ENCODE measurements around the gene SORCS2.

The SORCS2 gene

DNA sequence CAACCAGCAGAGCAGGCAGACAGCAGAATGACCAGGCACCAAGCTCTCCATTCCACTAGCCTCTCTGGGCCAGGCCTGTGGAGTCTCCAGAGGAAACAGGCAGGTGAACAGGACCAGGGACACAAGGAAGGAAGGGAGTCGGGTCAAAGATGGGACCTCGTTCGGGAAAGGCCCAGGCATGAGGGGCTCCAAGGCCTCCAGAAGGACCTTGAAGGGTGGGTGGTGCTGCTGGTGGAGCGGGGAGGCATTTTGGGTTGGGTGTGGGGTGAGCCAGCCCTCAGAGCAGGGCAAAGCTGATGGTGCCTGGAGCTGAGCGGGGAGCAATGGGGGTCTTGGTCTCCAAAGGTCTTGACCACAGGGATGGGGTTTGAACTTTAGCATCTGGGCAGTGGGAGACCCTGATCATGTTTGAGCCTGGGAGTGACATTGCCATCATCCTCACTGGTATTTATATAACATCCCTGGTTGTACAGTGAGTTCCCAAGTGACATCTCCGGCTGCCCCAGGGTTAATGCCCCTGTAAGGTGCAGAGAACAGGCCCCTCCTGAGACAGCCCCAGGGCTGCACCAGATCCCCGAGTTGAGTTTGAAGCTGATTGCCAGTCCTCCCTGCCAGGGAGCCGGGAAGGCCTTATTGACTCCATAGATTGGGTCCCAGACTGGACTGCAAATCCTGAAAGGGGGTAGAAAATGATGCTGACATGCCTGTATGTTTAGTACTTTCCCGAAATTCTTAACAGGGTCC is 189.7 kb downstream of the SORCS2 start:
- TF ChIP-seq, protein P1, sequence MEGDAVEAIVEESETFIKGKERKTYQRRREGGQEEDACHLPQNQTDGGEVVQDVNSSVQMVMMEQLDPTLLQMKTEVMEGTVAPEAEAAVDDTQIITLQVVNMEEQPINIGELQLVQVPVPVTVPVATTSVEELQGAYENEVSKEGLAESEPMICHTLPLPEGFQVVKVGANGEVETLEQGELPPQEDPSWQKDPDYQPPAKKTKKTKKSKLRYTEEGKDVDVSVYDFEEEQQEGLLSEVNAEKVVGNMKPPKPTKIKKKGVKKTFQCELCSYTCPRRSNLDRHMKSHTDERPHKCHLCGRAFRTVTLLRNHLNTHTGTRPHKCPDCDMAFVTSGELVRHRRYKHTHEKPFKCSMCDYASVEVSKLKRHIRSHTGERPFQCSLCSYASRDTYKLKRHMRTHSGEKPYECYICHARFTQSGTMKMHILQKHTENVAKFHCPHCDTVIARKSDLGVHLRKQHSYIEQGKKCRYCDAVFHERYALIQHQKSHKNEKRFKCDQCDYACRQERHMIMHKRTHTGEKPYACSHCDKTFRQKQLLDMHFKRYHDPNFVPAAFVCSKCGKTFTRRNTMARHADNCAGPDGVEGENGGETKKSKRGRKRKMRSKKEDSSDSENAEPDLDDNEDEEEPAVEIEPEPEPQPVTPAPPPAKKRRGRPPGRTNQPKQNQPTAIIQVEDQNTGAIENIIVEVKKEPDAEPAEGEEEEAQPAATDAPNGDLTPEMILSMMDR (conservative IDR thresholded peaks at IDR 0.05; ENCODE audit: low read length), result no peak
- DNase-seq (ENCODE audit: low read depth), result no peak
- H3K4me3 ChIP-seq (ENCODE audit: low read length), result no peak overlapping the region

DNA sequence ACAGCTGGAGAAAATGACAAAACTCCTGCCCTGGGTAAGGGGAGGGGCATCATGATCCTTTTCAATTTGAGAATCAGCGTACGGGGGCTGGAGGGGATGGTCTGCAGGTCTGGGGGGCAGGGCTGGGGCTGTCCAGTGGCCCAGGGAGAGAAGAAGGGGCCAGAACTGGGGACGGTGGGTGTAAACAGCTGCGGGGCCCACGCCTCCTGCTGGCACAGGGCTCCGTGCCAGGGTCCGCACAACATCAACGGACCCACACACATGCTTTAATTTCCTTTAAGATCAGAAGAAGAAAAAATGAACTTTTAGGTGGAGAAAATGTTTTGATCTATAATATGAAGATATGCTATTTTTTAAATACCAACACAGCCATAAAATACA is 190.3 kb downstream of the SORCS2 start:
- no peak overlapping the region for H3K4me3 ChIP-seq (ENCODE audit: low read length)
- TF ChIP-seq, protein P1 (conservative IDR thresholded peaks at IDR 0.05; ENCODE audit: low read length), result no peak
- no peak for DNase-seq (ENCODE audit: low read depth)

DNA sequence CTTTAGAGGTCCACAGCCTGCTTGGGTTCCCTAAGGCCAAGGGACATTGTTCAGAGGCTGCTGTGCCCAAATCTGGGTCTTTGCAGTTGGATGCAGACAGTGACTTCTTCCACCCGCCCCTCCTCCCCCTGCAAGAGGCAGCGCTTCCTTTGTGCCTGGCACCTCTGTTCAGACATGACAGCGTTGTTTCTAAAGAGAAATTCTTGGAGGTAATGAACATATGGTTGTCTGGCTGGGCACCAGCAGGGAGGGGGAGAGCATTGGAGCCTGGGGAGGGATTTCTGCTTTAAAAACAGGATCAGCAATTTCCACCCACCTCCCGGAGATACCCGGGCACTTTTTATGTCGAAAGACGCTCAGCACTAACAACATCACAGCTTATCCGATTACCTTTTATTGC is 190.9 kb downstream of the SORCS2 start:
- TF ChIP-seq, protein P1 (conservative IDR thresholded peaks at IDR 0.05; ENCODE audit: low read length), result no peak
- DNase-seq (ENCODE audit: low read depth), result no peak
- H3K4me3 ChIP-seq (ENCODE audit: low read length), result no peak overlapping the region

DNA sequence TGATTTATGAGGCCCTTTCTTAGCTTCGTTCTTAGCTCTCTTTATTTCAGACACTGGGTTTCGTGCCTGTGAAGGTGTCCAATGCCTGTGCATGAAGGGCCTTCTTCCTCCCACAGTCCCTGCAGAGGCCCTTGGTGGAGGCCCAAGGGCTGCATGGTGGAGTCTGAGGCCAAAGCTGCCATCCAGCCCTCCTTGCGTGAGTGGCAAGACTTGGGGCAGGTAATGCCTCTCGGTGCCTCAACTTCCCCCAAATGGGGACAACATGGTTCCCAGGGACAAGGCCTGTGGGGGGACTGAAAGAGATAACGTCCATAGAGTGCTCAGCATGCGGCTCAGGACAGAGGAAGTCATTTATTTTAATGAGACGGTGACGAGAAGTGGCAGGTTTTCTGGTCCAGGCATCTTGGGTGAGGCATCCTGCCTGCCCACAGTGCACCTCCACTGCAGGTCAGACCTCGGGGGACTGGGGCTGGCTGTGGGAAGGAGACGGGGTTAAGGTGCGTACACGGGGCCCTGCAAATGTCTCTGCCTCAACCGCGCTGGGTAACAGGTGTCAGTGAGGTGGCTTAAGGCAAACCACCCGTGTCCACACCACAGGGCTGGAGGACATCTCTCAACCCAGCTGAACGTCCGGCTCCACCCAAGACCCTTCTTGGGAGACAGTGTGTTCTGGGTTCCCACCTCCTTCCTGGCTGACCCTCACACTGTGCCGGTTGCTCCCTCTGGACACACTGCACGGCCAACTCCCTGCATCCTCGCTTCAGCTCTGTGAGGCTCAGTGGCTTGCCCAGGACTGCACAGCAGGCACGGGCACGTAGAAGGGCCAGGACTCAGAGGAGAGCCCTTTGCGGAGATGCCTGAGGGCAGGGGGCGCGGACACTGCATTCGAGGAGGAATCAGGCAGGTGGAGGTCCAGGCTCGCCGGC is 191.9 kb downstream of the SORCS2 start:
- no peak overlapping the region for H3K4me3 ChIP-seq (ENCODE audit: low read length)
- TF ChIP-seq, protein P1 (conservative IDR thresholded peaks at IDR 0.05; ENCODE audit: low read length), result no peak
- DNase-seq (ENCODE audit: low read depth), result no peak

DNA sequence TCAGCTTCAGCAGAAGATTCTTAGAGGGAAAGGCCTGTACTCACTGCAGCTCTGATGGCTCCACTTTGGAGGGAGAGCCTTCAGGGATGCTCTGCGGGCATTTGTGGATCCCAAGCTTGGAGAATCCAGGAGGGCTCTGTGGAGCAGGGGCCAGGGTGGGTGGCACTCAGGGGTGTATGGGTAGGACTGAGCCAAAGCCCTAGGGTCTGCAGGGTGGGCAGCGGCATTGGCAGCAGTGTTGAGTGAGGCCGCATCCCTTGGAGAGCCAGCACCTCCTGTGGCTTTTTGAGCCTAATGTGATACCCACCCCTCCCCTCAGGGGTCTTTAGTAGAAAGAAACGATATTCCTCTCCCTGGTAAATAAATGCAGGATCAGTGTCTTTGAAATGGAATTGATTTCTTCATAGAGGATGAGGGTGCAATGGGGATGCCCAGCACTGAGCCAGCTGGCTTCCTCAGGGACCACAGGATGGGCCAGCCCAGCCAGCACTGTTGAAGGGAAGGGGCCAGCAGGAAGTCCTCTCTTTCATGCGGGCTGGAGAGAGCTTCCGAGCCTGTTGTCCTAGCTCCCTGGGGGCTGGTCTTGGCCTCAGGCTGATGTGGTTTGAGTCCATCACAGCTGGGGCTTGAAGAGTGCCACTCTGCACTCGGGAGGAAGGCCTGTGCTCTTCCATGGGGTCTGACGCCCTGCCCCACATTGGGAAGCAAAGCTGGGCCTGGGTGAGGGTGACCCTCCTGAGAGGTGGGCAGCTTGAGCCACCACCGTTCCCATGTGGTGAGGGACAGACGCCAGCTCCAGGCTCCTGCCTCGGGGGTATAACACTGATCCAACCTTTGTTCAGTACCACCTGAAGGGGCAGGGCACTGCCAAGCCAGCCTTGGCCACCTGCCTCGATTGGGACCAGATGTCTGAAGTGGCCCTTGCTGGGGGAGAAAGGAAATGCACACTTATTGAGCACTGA is 192.9 kb downstream of the SORCS2 start:
- no peak overlapping the region for H3K4me3 ChIP-seq (ENCODE audit: low read length)
- TF ChIP-seq, protein P1 (conservative IDR thresholded peaks at IDR 0.05; ENCODE audit: low read length), result no peak
- no peak for DNase-seq (ENCODE audit: low read depth)

DNA sequence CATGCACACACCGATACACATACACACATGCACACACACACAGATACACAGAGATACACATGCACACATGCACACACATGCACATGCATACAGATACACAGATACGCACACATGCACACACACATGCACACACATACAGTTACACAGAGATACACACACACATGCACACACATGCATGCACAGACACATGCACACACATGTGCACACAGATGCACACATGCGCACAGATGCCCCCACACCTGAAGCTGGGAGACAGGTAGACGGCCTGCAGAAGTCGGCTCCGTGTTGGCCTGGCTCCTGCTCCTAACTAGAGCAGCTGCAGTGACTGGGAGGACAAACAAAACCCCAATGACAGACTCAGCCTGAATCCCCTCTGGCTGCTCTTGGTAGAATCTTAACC is 195.6 kb downstream of the SORCS2 start:
- H3K4me3 ChIP-seq (ENCODE audit: low read length), result no peak overlapping the region
- DNase-seq (ENCODE audit: low read depth), result no peak
- TF ChIP-seq, protein P1 (conservative IDR thresholded peaks at IDR 0.05; ENCODE audit: low read length), result no peak

Data from AG10803 (cell line).